Measurements from ENCODE around the gene CSF2RB.

Gene CSF2RB

GRCh38 chr22:36922711-36923110 is 9.3 kb downstream of the CSF2RB start:
- no peak for DNase-seq

DNA sequence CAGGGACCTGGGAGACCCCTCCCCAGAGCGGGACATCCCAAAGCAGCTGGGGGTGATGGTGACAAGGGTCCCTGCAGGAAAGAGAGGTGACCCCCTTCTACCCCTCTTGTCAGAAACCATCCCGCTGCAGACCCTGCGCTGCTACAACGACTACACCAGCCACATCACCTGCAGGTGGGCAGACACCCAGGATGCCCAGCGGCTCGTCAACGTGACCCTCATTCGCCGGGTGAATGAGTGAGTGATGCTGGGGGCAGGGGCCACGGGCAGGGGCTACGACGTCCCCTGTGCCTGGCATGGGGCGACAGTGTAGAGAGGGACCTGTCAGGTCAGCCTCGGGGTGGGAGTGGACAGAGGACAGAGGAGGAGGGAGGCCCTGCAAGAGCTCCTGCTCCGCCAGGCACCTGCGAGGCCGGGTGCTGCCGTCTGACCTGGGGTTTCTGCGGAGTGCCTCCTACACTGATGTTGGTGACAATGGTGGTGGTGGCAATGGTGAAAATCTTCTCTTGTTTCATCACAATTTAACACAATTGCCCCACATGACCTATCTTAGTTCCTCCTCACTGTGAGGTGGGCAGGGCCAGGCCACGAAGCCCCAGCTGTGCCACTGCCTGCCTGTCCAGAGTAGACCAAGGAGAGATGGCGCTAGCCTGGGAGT is 9.8 kb downstream of the CSF2RB start:
- DNase-seq = no peak

DNA sequence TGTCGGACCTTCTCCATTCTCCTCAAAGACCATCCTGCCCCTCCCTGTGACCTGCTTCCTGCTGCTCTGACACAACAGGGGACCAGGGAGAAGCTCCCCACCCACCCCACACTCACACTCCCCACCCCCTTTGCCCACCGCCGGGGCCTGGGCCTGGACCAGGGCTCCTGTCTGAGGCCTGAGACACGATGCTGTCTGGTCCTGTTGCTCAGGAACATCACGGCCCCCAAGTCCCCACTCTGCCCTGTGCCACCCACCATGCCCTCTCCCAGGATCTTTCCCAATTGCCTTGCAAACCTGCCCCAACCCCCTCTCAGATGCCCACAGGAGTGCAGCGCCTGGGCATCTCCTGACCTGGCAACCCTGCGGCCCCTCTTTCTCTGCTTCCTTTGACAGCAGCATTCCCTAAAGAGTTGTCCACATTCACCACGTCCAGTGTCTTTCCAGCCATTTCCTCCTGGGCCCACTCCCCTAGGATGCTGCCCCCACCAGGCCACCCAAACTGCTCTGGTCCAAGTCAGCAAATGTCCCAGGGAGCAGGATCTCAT is 10.8 kb downstream of the CSF2RB start:
- no peak for DNase-seq

DNA sequence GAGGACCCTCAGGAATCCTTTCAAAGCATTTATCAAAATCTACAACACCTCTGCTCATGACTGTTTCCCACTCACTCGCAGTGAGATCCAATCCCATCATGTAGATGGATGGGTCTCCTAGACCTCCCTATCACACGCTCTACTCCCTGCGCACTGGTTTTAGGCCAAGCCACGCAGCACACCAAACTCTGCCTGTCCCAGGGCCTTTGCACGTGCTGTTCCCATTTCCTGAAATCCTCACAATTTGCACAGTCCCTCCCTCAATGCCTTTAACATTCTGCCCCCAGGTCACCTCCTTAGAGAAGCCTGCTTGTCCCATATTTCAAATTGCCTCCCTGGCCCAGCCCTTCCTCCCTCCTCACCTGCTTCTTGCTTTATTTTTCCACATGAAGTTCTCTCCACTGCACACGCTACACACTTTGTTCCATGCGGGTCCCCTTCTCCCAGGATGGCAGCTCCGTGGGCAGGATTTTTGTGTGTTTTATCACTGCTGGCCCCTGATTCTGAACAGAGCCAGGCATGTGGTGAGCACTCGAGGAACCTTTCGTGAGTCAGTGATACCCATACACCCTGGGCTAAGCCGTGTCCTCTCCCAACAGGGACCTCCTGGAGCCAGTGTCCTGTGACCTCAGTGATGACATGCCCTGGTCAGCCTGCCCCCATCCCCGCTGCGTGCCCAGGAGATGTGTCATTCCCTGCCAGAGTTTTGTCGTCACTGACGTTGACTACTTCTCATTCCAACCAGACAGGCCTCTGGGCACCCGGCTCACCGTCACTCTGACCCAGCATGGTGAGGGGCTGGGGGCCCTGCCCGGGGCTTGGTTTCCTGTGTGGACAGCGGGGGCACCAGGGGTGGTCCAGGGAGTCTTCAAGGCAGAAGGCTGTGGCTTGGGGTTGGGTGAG is 12.2 kb downstream of the CSF2RB start:
- no peak for DNase-seq

GRCh38 chr22:36926309-36926708 is 12.9 kb downstream of the CSF2RB start:
- no peak for DNase-seq

GRCh38 chr22:36926721-36927435 is 13.4 kb downstream of the CSF2RB start:
- DNase-seq = no peak

- no peak for DNase-seq
Measured at GRCh38 chr22:36927671-36928070, 14.2 kb downstream of the CSF2RB start.

DNA sequence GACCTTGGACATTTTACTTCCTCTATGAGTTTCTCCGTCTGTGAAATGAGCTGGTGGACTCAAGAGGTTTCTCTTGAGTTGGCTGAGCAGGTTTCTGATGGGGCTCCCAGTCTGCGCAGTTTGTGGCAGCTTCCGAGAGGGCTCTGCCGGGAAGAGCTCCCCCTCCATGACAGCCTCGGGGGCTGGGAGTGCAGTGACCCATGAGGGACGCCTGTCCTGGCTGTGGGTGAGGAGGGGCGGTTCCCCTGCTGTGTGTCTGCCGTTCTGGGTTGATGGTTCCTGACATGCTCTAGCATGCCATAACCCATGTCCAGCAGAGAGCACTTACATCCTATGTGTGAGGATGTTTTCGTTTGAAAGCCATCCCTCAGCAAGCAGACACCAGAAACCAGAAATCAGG is 14.8 kb downstream of the CSF2RB start:
- no peak for DNase-seq

DNA sequence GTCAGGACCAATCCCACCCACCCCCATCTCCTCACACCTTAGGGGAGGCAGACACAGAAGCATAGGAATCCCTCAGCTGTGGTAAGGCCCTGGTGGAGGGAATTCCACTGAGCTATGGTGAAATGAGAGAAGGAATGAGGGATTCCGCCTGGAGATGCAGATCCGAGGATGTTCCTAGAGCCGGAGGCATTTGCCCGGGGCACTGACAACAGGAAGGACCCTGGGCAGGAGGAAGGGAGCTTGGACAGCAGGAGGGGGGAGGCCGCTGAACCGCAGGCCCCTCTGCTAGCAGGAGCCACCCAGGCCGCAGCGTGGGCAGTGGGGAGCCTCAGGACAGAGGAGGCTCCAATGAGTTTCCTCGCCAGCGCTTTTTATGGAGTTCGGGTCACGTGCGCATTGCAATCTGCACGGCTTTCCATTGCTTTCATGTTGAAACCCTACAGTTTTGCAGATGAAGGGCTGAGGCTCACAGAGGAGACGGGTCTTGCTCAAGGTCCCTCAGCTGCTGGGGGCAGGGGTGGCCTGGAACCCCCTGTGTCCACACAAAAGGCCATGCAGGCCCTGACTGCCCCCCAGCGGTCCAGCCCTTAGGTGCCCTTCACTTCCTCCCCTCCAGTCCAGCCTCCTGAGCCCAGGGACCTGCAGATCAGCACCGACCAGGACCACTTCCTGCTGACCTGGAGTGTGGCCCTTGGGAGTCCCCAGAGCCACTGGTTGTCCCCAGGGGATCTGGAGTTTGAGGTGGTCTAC is 15.5 kb downstream of the CSF2RB start:
- DNase-seq = no peak

GRCh38 chr22:36929621-36930020 is 16.2 kb downstream of the CSF2RB start:
- no peak for DNase-seq

- DNase-seq = no peak
Measured at GRCh38 chr22:36930041-36930935, 16.9 kb downstream of the CSF2RB start.

- no peak for DNase-seq
Measured at GRCh38 chr22:36931446-36931845, 18.0 kb downstream of the CSF2RB start.

- DNase-seq = no peak
Measured at GRCh38 chr22:36933629-36934417, 20.4 kb downstream of the CSF2RB start.

DNA sequence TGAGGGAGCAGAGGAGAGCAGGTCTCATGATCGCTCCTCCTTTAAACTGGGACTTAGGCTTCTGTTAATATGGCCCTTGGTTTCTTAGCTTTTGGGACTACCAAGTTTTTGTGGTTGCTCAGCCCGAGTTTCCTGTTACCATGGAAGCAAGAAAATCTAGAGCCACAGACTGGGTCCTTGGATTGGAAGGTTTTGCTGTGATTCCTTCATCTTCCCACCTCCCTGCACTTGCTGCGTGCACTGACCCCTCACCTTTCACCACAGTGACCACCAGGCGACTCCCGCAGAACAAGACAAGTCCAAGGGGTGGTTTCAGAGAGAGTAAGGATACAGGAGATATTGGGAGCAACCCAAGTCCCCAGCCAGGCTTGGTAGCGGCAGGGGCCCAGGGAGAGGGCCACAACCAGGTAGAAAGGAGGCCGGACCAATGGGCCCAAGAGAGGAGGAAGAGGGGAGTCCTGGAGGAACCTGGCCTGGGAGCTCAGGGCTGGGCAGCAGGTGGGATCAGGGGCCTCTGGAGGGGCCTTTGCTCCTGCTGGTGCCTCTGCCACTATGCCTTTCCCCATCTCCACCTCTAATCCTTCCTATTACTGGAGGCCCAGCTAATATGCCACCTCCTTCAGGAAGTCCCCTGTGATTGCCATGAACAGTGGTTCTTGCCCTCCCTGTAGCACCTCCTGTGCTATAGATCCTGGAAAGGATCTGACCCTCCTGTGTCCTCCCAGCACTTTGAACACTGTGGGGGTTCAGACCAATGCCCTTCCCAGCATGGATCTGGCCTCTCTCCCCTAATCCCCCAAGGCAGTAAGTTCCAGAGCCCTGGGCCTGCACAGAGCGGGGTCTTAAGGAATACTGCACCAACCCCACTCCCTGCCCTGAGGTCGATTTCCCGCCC is 21.2 kb downstream of the CSF2RB start:
- no peak for DNase-seq

- DNase-seq = no peak
Measured at GRCh38 chr22:36935313-36935610, 21.8 kb downstream of the CSF2RB start.

- DNase-seq = no peak
Measured at GRCh38 chr22:36935694-36936093, 22.3 kb downstream of the CSF2RB start.

GRCh38 chr22:36936362-36937116 is 23.1 kb downstream of the CSF2RB start:
- DNase-seq = no peak

DNA sequence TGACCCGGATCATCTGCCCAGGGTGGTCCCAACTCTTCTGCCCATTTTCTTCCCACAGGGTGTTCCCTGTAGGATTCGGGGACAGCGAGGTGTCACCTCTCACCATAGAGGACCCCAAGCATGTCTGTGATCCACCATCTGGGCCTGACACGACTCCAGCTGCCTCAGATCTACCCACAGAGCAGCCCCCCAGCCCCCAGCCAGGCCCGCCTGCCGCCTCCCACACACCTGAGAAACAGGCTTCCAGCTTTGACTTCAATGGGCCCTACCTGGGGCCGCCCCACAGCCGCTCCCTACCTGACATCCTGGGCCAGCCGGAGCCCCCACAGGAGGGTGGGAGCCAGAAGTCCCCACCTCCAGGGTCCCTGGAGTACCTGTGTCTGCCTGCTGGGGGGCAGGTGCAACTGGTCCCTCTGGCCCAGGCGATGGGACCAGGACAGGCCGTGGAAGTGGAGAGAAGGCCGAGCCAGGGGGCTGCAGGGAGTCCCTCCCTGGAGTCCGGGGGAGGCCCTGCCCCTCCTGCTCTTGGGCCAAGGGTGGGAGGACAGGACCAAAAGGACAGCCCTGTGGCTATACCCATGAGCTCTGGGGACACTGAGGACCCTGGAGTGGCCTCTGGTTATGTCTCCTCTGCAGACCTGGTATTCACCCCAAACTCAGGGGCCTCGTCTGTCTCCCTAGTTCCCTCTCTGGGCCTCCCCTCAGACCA is 24.0 kb downstream of the CSF2RB start:
- no peak for DNase-seq
